HuH-7 (cell line): ENCODE results near the gene DUSP21.
"Not testable (repeated sequence)": the region's sequence is repeated elsewhere in the genome, so short reads cannot be mapped to it uniquely, and the experiment has no call there.

ENCODE experiments used
- DNase-seq: peaks from one replicate; pipeline ENCODE4 v3.0.0; 2011; ENCODE audit warnings: low spot score

The DUSP21 gene

DNA sequence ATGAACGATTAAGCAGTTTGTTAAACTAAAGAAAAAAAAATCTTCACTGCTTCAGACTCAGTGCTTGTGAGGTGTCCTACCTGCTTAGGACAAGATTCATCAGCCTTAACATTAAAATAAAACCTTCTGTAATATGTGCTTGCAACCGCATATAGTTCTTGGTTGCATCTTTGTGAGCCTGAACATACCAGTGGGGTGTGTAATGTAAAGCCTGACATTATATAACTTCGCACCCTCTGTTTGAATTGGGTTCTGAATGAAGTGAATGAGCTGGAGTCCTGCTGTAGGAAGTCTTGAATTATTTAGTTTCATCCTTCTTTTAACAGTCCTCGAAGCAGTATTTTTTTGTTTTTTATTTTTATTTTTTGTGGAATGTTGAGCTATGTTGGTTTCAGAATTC lies 32.3 kb downstream of the DUSP21 start:
- DNase-seq = no peak

DNA sequence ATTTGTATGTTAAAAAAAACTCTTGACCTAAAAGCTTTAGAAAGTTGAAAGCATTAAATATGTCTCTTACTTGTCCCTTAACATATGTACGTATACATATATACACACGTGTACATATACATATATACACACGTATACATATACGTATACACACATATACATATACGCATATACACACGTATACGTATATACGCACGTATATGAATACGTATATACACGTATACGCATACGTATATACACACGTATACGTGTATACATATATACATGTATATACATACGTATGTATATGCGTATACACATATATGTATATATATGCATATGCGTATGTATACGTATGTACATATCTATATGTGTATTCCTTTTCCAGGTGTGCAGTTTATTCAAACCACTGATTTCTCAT lies 32.9 kb downstream of the DUSP21 start:
- no peak for DNase-seq

DNA sequence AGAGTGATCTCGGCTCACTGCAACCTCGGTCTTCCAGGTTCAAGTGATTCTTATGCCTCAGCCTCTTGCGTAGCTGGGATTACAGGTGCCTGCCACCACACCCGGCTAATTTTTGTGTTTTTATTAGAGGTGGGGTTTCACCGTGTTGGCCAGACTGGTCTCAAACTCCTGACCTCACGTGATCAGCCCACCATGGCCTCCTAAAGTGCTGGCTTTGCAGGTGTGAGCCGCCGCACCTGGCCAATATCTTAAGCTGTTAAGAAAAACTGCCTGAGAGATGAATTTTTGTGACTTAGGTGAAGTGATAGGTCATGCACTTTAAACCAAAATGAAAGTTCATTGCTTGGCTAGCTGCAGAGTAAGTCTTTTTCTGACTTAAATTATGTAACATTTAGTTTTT lies 35.0 kb downstream of the DUSP21 start:
- DNase-seq = no peak

DNA sequence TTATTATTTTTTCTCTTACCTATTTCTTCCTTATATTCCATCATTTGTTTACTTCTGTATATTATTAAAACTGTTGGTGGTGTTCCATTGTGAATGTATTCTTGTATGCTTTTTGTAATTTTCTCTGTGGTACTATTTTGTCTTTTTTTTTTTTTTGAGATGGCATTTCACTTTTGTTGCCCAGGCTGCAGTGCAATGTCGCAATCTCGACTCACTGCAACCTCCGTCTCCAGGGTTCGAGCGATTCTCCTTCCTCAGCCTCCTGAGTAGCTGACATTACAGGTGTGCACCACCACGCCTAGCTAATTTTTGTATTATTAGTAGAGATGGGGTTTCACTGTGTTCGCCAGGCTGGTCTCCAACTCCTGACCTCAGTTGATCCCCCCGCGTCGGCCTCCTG lies 37.7 kb downstream of the DUSP21 start:
- no peak for DNase-seq

DNA sequence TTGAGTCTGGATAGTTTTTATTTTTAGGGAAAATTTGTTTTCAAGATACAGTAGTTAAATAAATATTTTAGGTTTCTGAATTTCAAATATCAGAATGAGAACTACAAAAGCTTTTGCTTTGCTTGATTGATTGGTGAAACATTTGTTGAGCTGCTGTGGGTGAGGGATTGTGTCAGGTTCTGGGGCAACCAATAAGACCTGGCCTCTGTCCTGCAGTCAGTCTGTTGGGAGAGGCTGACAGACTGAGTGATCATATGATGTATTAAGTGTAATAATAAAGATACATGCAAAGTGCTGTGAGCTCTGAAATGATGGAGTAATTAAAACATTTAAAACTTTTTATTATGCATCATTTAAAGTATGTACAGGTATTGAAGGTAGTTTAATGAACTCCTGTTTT lies 38.8 kb downstream of the DUSP21 start:
- DNase-seq = no peak

DNA sequence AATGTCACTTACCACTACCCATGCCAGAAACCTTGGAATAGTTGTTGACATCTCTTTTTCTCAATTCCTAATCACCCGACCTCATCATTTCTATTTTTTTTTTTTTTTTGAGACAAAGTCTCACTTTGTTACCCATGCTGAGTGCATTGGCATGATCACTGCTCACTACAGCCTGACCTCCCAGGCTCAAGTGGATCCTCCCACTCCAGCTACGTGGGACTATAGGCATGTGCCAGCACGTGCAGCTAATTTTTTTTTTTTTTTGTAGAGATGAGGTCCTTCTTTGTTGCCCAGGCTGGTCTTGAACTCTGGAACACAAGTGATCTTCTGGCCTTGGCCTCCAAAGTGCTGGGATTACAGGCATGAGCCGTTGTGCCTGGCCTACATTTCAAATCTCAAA lies 41.1 kb downstream of the DUSP21 start:
- no peak for DNase-seq

DNA sequence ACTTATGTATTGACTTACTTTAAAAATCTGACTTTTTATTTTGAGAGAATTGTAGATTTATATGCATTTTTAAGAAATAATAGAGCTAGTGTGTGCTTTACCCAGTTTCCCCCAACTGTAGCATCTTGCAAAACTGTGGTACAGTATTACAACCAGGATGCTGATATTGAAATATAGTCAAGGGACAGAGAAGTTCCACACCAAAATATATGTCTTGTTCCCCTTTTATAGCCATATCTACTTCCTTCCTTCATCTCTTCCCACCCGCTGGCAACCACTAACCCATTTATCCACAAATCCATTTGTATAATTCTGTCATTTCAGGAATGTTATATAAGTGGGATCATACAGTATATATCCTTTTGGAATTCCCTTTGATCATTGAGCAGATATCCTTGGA lies 46.0 kb downstream of the DUSP21 start:
- DNase-seq = no peak

DNA sequence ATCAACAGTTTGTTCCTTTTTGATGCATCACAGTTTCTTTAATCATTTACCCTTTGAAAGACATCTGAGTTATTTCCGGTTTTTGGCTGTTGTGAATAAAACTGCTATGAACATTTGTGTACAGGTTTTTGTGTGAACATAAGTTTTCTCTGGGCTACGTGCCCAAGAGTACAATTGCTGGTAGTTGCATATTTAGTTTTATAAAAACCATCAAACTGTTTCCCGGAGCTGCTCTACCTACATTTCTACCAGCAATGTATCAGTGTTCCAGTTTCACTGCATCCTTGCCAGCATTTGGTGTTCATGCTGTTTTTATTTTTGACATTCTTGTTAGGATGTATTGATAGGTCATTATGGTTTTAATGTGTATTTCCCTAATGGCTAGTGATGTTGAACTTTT lies 46.4 kb downstream of the DUSP21 start:
- DNase-seq = no peak

DNA sequence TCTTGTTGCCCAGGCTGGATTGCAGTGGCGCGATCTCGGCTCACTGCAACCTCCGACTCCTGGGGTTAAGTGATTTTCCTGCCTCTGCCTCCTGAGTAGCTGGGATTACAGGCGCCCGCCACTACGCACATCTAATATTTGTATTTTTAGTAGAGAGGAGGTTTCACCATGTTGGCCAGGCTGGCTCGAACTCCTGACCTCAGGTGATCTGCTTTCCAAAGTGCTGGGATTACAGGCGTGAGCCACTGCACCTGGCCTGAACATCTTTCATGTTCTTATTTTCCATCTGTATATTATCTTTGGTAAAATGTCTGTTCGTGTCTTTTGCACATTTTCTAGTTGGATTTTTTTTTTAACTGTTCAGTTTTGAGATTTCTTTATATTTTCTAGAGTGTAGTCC lies 46.9 kb downstream of the DUSP21 start:
- not testable (repeated sequence) for DNase-seq

DNA sequence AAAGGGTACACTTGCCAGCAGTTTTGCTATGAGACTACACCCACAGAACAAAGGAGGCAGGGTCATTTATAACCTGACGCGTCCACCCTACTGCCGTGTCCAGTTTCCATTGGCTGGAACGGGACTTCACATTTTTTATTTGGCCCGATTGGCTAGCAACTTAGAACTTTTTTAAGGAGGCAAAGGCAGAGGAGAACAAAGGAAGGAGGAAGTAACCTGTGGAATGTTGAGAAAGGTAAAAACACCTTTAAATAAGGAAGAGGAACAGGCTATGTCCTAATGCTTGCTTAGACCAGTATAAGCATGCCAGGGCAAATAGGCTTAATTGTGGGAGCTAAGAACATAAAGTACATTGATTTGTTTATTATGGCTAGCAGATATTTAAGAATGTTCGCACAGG lies 47.8 kb downstream of the DUSP21 start:
- no peak for DNase-seq
